Measurements from ENCODE around the gene DDAH1. TPM values are rescaled to one million over a fixed set of nuclear protein-coding genes. Genes with fewer than 3 reads are reported as not detected.

Gene DDAH1
- total RNA-seq, 1 donor from 2014 or later: 33.4 TPM

- H3K9me3 Mint-ChIP-seq (ENCODE audit: low read depth): no peaks in the 10 kb centered on the region
- no peak overlapping the region for H3K27ac Mint-ChIP-seq
- H3K4me3 Mint-ChIP-seq (ENCODE audit: low read depth): no peak overlapping the region
- H3K27me3 Mint-ChIP-seq: peaks cover 9% of the 10 kb centered on the region
- no peaks in the 10 kb centered on the region for H3K36me3 Mint-ChIP-seq (ENCODE audit: insufficient read depth)
- H3K4me1 Mint-ChIP-seq (ENCODE audit: low read depth): peaks cover 12% of the 10 kb centered on the region
- no peak for TF ChIP-seq CTCF (IDR thresholded peaks at IDR 0.05; ENCODE audit: unreplicated experiment)
- no peak for DNase-seq (ENCODE audit: low spot score, unreplicated experiment)
Measured at GRCh38 chr1:85490270-85490985, 25.5 kb upstream of the DDAH1 start.

GRCh38 chr1:85488126-85488525 is 23.2 kb upstream of the DDAH1 start:
- Mint-ChIP-seq H3K27ac (no peak overlapping the region), H3K4me1 (ENCODE audit: low read depth) (peaks cover 12% of the 10 kb centered on the region), H3K4me3 (ENCODE audit: low read depth) (no peak overlapping the region), H3K36me3 (ENCODE audit: insufficient read depth) (no peaks in the 10 kb centered on the region), H3K9me3 (ENCODE audit: low read depth) (no peaks in the 10 kb centered on the region), H3K27me3 (peaks cover 9% of the 10 kb centered on the region)
- no peak for TF ChIP-seq CTCF (IDR thresholded peaks at IDR 0.05; ENCODE audit: unreplicated experiment)
- DNase-seq (ENCODE audit: low spot score, unreplicated experiment): no peak

GRCh38 chr1:85485516-85485915 is 20.6 kb upstream of the DDAH1 start:
- Mint-ChIP-seq H3K4me1 (ENCODE audit: low read depth) (peaks cover 12% of the 10 kb centered on the region), H3K4me3 (ENCODE audit: low read depth) (no peak overlapping the region), H3K36me3 (ENCODE audit: insufficient read depth) (no peaks in the 10 kb centered on the region), H3K27me3 (peaks cover 9% of the 10 kb centered on the region), H3K9me3 (ENCODE audit: low read depth) (no peaks in the 10 kb centered on the region), H3K27ac (no peak overlapping the region)
- TF ChIP-seq CTCF (IDR thresholded peaks at IDR 0.05; ENCODE audit: unreplicated experiment): no peak
- DNase-seq (ENCODE audit: low spot score, unreplicated experiment): no peak

- Mint-ChIP-seq H3K27me3 (peaks cover 9% of the 10 kb centered on the region), H3K36me3 (ENCODE audit: insufficient read depth) (no peaks in the 10 kb centered on the region), H3K9me3 (ENCODE audit: low read depth) (no peaks in the 10 kb centered on the region), H3K4me1 (ENCODE audit: low read depth) (peaks cover 5% of the 10 kb centered on the region), H3K27ac (no peak overlapping the region), H3K4me3 (ENCODE audit: low read depth) (no peak overlapping the region)
- no peak for TF ChIP-seq CTCF (IDR thresholded peaks at IDR 0.05; ENCODE audit: unreplicated experiment)
- no peak for DNase-seq (ENCODE audit: low spot score, unreplicated experiment)
Measured at GRCh38 chr1:85484716-85485115, 19.8 kb upstream of the DDAH1 start.

- H3K4me1 Mint-ChIP-seq (ENCODE audit: low read depth): peaks cover 2% of the 10 kb centered on the region
- H3K27ac Mint-ChIP-seq: no peak overlapping the region
- no peak overlapping the region for H3K4me3 Mint-ChIP-seq (ENCODE audit: low read depth)
- H3K36me3 Mint-ChIP-seq (ENCODE audit: insufficient read depth): no peaks in the 10 kb centered on the region
- no peak for TF ChIP-seq CTCF (IDR thresholded peaks at IDR 0.05; ENCODE audit: unreplicated experiment)
- H3K27me3 Mint-ChIP-seq: peaks cover 8% of the 10 kb centered on the region
- no peaks in the 10 kb centered on the region for H3K9me3 Mint-ChIP-seq (ENCODE audit: low read depth)
- no peak for DNase-seq (ENCODE audit: low spot score, unreplicated experiment)
Measured at GRCh38 chr1:85484264-85484663, 19.3 kb upstream of the DDAH1 start.

All from progenitor cell of endocrine pancreas (in vitro differentiated cells).